ENCODE results near the gene GOLGA8G. TPM values are rescaled to one million over a fixed set of nuclear protein-coding genes. Genes with fewer than 3 reads are reported as not detected.
"Not testable (repeated sequence)": the region's sequence is repeated elsewhere in the genome, so short reads cannot be mapped to it uniquely, and the experiment has no call there.

The GOLGA8G gene
- total RNA-seq: not detected

- H3K36me3 ChIP-seq; H3K27ac ChIP-seq; DNase-seq (ENCODE audit: low spot score in 2 of 2); intact Hi-C loops (cut with DNase I; ENCODE audit: low total_unique reads); H3K27me3 ChIP-seq; H3K4me3 ChIP-seq; H3K9me3 ChIP-seq; H3K4me1 ChIP-seq: not testable (repeated sequence)
Observed at GRCh38 chr15:28532954-28533353, at the start of gene GOLGA8G. TSS of gene GOLGA8G (minus strand) at chr15:28532971. CDS start at chr15:28532909, 62 bp downstream.

GRCh38 chr15:28573351-28573750 is 40.6 kb upstream of the GOLGA8G start:
- DNase-seq (ENCODE audit: low spot score in 2 of 2); H3K4me3 ChIP-seq; H3K4me1 ChIP-seq; H3K36me3 ChIP-seq; H3K27me3 ChIP-seq; H3K9me3 ChIP-seq; H3K27ac ChIP-seq; intact Hi-C loops (cut with DNase I; ENCODE audit: low total_unique reads): not testable (repeated sequence)

GRCh38 chr15:28553268-28553667 is 20.5 kb upstream of the GOLGA8G start, which contains the start of gene GOLGA6L25:
TSS of gene GOLGA6L25 (plus strand) at chr15:28553568. CDS start at chr15:28553629, 61 bp downstream.
- H3K4me3 ChIP-seq; H3K9me3 ChIP-seq; DNase-seq (ENCODE audit: low spot score in 2 of 2); H3K27ac ChIP-seq; intact Hi-C loops (cut with DNase I; ENCODE audit: low total_unique reads); H3K4me1 ChIP-seq; H3K36me3 ChIP-seq; H3K27me3 ChIP-seq: not testable (repeated sequence)

- H3K36me3 ChIP-seq; H3K27me3 ChIP-seq; H3K9me3 ChIP-seq; H3K27ac ChIP-seq; H3K4me1 ChIP-seq; DNase-seq (ENCODE audit: low spot score in 2 of 2); intact Hi-C loops (cut with DNase I; ENCODE audit: low total_unique reads); H3K4me3 ChIP-seq: not testable (repeated sequence)
Observed at GRCh38 chr15:28515208-28515607, 17.6 kb downstream of the GOLGA8G start.

- DNase-seq (ENCODE audit: low spot score in 2 of 2): peak in 1 of 2 donors; percentile 51
- H3K4me1 ChIP-seq; H3K36me3 ChIP-seq; H3K27ac ChIP-seq; H3K27me3 ChIP-seq; H3K9me3 ChIP-seq; intact Hi-C loops (cut with DNase I; ENCODE audit: low total_unique reads); H3K4me3 ChIP-seq: not testable (repeated sequence)
Observed at GRCh38 chr15:28514128-28514527, 18.6 kb downstream of the GOLGA8G start.

GRCh38 chr15:28508217-28508889 is 24.4 kb downstream of the GOLGA8G start:
- intact Hi-C loops (cut with DNase I; ENCODE audit: low total_unique reads): not testable (repeated sequence)

GRCh38 chr15:28481340-28481739 is 51.4 kb downstream of the GOLGA8G start:
- H3K27me3 ChIP-seq; H3K4me3 ChIP-seq; DNase-seq (ENCODE audit: low spot score in 2 of 2); H3K27ac ChIP-seq; H3K36me3 ChIP-seq; intact Hi-C loops (cut with DNase I; ENCODE audit: low total_unique reads); H3K4me1 ChIP-seq; H3K9me3 ChIP-seq: not testable (repeated sequence)

More at GRCh38 chr15:28508217-28508889, 24.4 kb downstream of the GOLGA8G start:
- not testable (repeated sequence) for H3K36me3 ChIP-seq; H3K27ac ChIP-seq; H3K4me3 ChIP-seq; H3K9me3 ChIP-seq; H3K4me1 ChIP-seq; DNase-seq (ENCODE audit: low spot score in 2 of 2); H3K27me3 ChIP-seq

Other genes with a start within 250 kb of the GOLGA8G start
- gene HERC2, start 210.8 kb downstream of the GOLGA8G start, total RNA-seq: 10 to 100 TPM; 46.2 to 55.8 (median 51.1) TPM
- not detected for gene GOLGA6L24, start 174.9 kb downstream of the GOLGA8G start, total RNA-seq
- not detected for gene GOLGA8F, start 154.3 kb downstream of the GOLGA8G start, total RNA-seq
- not detected for gene GOLGA6L25, start 20.6 kb upstream of the GOLGA8G start, total RNA-seq
- gene GOLGA8M, start 179.4 kb upstream of the GOLGA8G start, total RNA-seq: 1 to 10 TPM; 2.9 to 5.0 (median 4.0) TPM

Data from breast epithelium (tissue), 4 donors.